GM18505 (cell line): ENCODE data around the gene KCTD21.
"Not testable (repeated sequence)": the region's sequence is repeated elsewhere in the genome, so short reads cannot be mapped to it uniquely, and the experiment has no call there.

Source experiments
- ATAC-seq: cut with Tn5 transposase; IDR thresholded peaks from one replicate; pipeline ENCODE4 v1.9.1; 2021; ENCODE audit not compliant: unreplicated experiment
- POLR2A ChIP-seq: IDR thresholded peaks from 4 replicates; pipeline ENCODE4 v1.6.1; 2011; ENCODE audit warnings: borderline replicate concordance; ENCODE audit not compliant: insufficient read depth, insufficient read length; ENCODE audit errors: extremely low read depth

Gene KCTD21

GRCh38 chr11:78190374-78190773 lies 1.9 kb upstream of the KCTD21 start:
- ATAC-seq, result no peak
- TF ChIP-seq POLR2A, result no peak

GRCh38 chr11:78189851-78190250 lies 1.4 kb upstream of the KCTD21 start:
- no peak for ATAC-seq
- no peak for TF ChIP-seq POLR2A

- no peak for TF ChIP-seq POLR2A
- no peak for ATAC-seq
Observed at GRCh38 chr11:78189174-78189724, 823 bp upstream of the KCTD21 start.

GRCh38 chr11:78187366-78188285 lies 800 bp downstream of the KCTD21 start:
- no peak for TF ChIP-seq POLR2A
- ATAC-seq, result peak; percentile 15

GRCh38 chr11:78181185-78181584 lies 7.2 kb downstream of the KCTD21 start:
- ATAC-seq, result no peak
- no peak for TF ChIP-seq POLR2A

- ATAC-seq, result no peak
- TF ChIP-seq POLR2A, result no peak
Observed at GRCh38 chr11:78180751-78181150, 7.7 kb downstream of the KCTD21 start.

GRCh38 chr11:78179459-78180071 lies 8.9 kb downstream of the KCTD21 start:
- TF ChIP-seq POLR2A, result no peak
- ATAC-seq, result no peak

- TF ChIP-seq POLR2A, result no peak
- no peak for ATAC-seq
Observed at GRCh38 chr11:78177216-78177615, 11.2 kb downstream of the KCTD21 start.

GRCh38 chr11:78176605-78177141 lies 11.8 kb downstream of the KCTD21 start:
- ATAC-seq, result no peak
- no peak for TF ChIP-seq POLR2A

- ATAC-seq, result not testable (repeated sequence)
Observed at GRCh38 chr11:78175862-78176261, 12.6 kb downstream of the KCTD21 start.

GRCh38 chr11:78171951-78172350 lies 16.5 kb downstream of the KCTD21 start:
- ATAC-seq, result no peak
- TF ChIP-seq POLR2A, result no peak

- TF ChIP-seq POLR2A, result no peak
- ATAC-seq, result no peak
Observed at GRCh38 chr11:78170874-78171549, 17.4 kb downstream of the KCTD21 start.

- no peak for TF ChIP-seq POLR2A
- ATAC-seq, result no peak
Observed at GRCh38 chr11:78170413-78170812, 18.0 kb downstream of the KCTD21 start.
